GM23338 (cell line): ENCODE measurements around the gene KLHL7.

Source experiments
- CREB1 ChIP-seq: fragments of 250-450 bp; sonication (Bioruptor Pico); IDR thresholded peaks from 2 replicates; pipeline ENCODE4 v1.5.0; 2020; ENCODE audit warnings: low read depth, mild to moderate bottlenecking, moderate library complexity
- ZNF331 ChIP-seq: fragments of 250-450 bp; sonication (Bioruptor Pico); IDR thresholded peaks from 2 replicates; pipeline ENCODE4 v1.5.0; 2020; ENCODE audit warnings: low read depth, mild to moderate bottlenecking, moderate library complexity

- TF ChIP-seq CREB1 (CRISPR knock-in tag), result 0 out of 2 replicates have a peak, but pooled peaks have one; percentile 29
- TF ChIP-seq ZNF331, result no peak
These were observed 10.4 kb downstream of the KLHL7 start for GRCh38 chr7:23115991-23116390.
